Measurements from ENCODE around the gene STK32C.

DNA sequence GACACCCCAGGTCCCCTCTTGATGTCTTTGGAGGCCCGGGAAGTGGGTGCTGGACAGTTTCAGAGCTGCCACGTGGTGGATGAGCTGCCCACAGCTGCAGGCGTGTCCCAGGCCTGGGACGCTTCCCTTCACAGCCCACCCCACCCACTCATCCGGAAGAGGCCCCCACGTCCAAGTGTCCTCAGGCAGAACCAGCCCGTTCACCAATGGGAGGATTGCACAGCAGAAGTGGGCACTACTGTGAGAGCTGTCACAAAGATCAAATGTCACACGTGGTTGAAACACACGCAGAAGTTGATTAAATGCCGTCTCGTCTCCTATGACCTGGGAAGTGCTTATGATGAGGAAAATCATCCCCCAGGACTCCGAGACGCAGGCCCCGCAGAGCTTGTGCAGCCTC lies 52.9 kb downstream of the STK32C start:
- no peak for TF ChIP-seq POLR2AphosphoS5 (IDR thresholded peaks at IDR 0.05; ENCODE audit: borderline replicate concordance, low read depth, low read length)
- TF ChIP-seq FOXP2 (optimal IDR thresholded peaks at IDR 0.05; ENCODE audit: control extremely low read depth, extremely low read length, insufficient read depth), result no peak

Measured in SK-N-MC (cell line).